Type B pancreatic cell (in vitro differentiated cells): ENCODE measurements around the gene CCDC183. TPM values are rescaled to one million over a fixed set of nuclear protein-coding genes. Genes with fewer than 3 reads are reported as not detected.

Experiments used
- DNase-seq: peaks from one replicate; pipeline ENCODE4 v3.0.0; 2021; ENCODE audit warnings: mixed read lengths; ENCODE audit not compliant: unreplicated experiment; ENCODE audit errors: extremely low spot score
- H3K27ac Mint-ChIP-seq: 2 replicates; pipeline ENCODE4 v1.8.0; 2021; ENCODE audit warnings: mild to moderate bottlenecking, mixed read lengths
- H3K27me3 Mint-ChIP-seq: 2 replicates; pipeline ENCODE4 v1.8.0; 2021; ENCODE audit warnings: mixed read lengths
- H3K36me3 Mint-ChIP-seq: 2 replicates; pipeline ENCODE4 v1.8.0; 2021; ENCODE audit warnings: mixed read lengths
- H3K4me1 Mint-ChIP-seq: one replicate; pipeline ENCODE4 v1.8.0; 2021; ENCODE audit warnings: mixed read lengths; ENCODE audit not compliant: unreplicated experiment
- H3K4me3 Mint-ChIP-seq: 2 replicates; pipeline ENCODE4 v1.8.0; 2021; ENCODE audit warnings: mild to moderate bottlenecking, mixed read lengths
- H3K9me3 Mint-ChIP-seq: 2 replicates; pipeline ENCODE4 v1.8.0; 2021; ENCODE audit warnings: mixed read lengths
- total RNA-seq: library from RNA; stranded (reverse); gene quantifications from 2 replicates; pipeline ENCODE4 v1.2.1, GENCODE V29; 2021; ENCODE audit warnings: low replicate concordance
- TF ChIP-seq, protein P1 (sequence below): fragments of 200-600 bp; sonication (generic); conservative IDR thresholded peaks from 2 replicates; pipeline ENCODE4 v1.5.0; 2021; ENCODE audit warnings: antibody characterized with exemption, mild to moderate bottlenecking

Gene CCDC183
- total RNA-seq, 1 donor from 2014 or later, result 2.9 TPM

DNA sequence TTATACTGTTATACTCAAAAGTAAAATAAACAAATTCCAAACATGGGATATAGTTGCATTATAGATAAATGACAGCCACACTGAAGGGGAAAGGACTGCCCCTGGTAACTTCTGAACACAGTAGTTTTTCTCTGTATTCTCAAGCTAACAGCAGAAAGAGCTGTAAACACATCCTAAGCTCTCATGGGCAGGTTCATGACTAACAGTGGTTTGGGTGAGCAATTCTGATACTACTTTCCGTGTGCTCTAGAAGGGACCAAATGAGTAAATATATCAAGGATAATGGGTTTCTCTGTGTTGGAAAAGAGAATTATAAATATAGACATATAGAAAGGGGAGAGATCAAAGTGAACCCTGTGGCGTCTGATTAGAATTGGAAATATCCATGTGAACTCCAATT, 45.6 kb upstream of the CCDC183 start:
- Mint-ChIP-seq H3K4me3 (no peak overlapping the region), H3K9me3 (peaks cover 8% of the 10 kb centered on the region), H3K27me3 (peaks cover 12% of the 10 kb centered on the region), H3K4me1 (no peaks in the 10 kb centered on the region), H3K27ac (no peak overlapping the region), H3K36me3 (no peaks in the 10 kb centered on the region)
- TF ChIP-seq, protein P1, sequence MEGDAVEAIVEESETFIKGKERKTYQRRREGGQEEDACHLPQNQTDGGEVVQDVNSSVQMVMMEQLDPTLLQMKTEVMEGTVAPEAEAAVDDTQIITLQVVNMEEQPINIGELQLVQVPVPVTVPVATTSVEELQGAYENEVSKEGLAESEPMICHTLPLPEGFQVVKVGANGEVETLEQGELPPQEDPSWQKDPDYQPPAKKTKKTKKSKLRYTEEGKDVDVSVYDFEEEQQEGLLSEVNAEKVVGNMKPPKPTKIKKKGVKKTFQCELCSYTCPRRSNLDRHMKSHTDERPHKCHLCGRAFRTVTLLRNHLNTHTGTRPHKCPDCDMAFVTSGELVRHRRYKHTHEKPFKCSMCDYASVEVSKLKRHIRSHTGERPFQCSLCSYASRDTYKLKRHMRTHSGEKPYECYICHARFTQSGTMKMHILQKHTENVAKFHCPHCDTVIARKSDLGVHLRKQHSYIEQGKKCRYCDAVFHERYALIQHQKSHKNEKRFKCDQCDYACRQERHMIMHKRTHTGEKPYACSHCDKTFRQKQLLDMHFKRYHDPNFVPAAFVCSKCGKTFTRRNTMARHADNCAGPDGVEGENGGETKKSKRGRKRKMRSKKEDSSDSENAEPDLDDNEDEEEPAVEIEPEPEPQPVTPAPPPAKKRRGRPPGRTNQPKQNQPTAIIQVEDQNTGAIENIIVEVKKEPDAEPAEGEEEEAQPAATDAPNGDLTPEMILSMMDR, result no peak
- no peak for DNase-seq

DNA sequence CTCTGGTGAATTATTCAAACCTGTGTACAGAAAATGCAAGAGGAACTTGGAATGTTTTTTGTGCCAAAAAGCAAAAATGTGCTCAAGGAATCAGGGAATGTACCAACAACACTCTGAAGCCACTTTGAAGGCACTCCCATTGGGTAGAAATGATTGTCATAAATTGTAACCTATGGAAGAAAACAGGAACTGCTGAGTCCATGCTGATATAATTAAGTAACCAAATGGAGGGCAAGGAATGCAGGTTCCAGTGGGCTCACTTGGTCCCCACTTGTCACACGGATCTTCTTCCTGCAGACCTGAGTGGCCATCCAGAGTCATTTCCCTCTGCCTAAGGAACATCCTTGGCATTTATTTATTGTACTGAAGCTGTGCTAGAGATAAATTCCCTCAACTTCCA, 44.9 kb upstream of the CCDC183 start:
- H3K9me3 Mint-ChIP-seq, result peaks cover 8% of the 10 kb centered on the region
- TF ChIP-seq, protein P1, result no peak
- H3K36me3 Mint-ChIP-seq, result no peaks in the 10 kb centered on the region
- no peak overlapping the region for H3K27ac Mint-ChIP-seq
- DNase-seq, result no peak
- no peaks in the 10 kb centered on the region for H3K4me1 Mint-ChIP-seq
- H3K4me3 Mint-ChIP-seq, result no peak overlapping the region
- peaks cover 12% of the 10 kb centered on the region for H3K27me3 Mint-ChIP-seq

DNA sequence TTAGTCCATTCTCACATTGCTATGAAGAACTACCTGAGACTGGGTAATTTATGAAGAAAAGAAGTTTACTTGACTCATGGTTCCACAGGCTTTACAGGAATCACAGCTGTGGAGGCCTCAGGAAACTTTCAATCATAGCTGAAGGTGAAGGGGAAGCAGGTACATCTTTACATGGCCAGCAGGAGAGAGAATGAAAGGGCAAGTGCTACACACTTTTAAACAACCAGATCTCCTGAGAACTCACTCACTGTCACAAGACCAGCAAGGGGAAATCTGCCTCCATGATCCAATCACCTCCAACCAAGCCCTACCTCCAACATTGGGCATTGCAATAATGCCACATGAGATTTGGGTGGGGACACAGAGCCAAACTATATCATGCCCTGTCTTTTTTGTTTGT, 44.3 kb upstream of the CCDC183 start:
- no peaks in the 10 kb centered on the region for H3K4me1 Mint-ChIP-seq
- DNase-seq, result no peak
- peaks cover 12% of the 10 kb centered on the region for H3K27me3 Mint-ChIP-seq
- no peak overlapping the region for H3K4me3 Mint-ChIP-seq
- peaks cover 8% of the 10 kb centered on the region for H3K9me3 Mint-ChIP-seq
- no peak overlapping the region for H3K27ac Mint-ChIP-seq
- H3K36me3 Mint-ChIP-seq, result no peaks in the 10 kb centered on the region
- TF ChIP-seq, protein P1, result no peak

DNA sequence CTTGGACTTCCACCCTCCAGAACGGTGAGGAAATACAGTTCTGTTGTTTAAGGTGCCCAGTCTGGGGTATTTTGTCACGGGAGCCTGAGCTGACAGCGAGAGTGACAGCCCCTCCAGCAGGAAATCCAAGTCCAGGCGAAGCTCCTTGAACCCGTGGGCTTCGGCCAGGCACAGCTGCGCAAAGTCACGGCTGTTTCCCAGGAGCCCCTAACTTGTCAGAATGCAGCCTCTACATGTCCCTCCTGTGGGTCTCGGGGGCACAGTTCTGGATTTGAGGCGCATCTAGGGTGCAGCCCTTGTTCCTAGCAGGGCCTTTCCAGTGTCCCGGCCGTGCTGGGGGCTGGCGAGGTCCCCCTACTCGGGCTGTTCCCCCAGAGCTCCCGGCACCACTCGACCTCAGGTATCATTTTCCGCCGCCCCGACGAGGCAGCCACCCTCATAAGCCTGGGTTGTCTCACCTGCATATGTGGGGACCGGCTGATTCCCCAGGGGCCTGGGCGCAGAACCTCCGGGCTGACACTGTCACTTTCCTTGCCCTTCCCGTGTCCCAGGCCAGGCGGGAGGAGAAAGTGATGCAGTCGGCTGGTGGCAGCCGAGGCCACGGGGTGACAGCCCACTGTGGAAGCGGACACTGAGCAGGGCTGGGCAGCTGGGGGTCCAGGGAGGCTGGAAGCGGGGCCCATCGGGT, 42.6 kb upstream of the CCDC183 start:
- Mint-ChIP-seq H3K4me1 (no peaks in the 10 kb centered on the region), H3K4me3 (no peak overlapping the region), H3K27ac (no peak overlapping the region), H3K27me3 (peaks cover 12% of the 10 kb centered on the region), H3K9me3 (peaks cover 8% of the 10 kb centered on the region), H3K36me3 (no peaks in the 10 kb centered on the region)
- no peak for DNase-seq
- TF ChIP-seq, protein P1, result no peak

DNA sequence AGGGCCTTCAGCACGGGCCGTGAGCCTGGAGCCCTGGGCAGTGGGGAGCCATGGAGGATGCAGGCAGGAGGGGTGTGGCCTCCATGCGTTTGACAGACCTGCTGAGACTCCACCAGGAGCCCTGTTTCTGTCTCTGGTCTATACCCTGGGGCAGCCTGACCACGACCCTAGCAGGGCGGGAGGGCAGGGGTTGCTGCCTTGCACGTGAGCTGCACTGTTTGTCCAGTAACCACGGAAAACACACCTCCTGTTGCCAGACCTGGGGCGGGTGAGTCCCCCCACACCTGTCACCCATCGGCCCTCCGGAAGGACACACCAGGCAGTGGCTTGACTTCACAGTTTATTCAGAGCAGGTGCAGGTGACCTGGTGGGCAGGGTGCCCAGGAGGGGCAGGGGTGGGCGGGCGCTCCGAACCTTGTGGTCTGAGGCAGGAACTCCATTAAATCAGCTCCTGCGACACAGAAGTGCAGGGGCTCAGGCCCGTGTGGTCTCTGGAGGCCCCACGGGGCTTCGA, 42.0 kb upstream of the CCDC183 start:
- Mint-ChIP-seq H3K9me3 (peaks cover 8% of the 10 kb centered on the region), H3K36me3 (no peaks in the 10 kb centered on the region), H3K27me3 (peaks cover 12% of the 10 kb centered on the region), H3K27ac (no peak overlapping the region), H3K4me1 (no peaks in the 10 kb centered on the region), H3K4me3 (no peak overlapping the region)
- TF ChIP-seq, protein P1, result no peak
- DNase-seq, result no peak
